LNCAP (cell line): ENCODE data around the gene PRR36.

Experiments
- TF ChIP-seq, protein P1 (sequence below): fragments of 450-650 bp; IDR thresholded peaks from 2 replicates; pipeline ENCODE4 v1.5.1; 2017; ENCODE audit warnings: mild to moderate bottlenecking

Gene PRR36

DNA sequence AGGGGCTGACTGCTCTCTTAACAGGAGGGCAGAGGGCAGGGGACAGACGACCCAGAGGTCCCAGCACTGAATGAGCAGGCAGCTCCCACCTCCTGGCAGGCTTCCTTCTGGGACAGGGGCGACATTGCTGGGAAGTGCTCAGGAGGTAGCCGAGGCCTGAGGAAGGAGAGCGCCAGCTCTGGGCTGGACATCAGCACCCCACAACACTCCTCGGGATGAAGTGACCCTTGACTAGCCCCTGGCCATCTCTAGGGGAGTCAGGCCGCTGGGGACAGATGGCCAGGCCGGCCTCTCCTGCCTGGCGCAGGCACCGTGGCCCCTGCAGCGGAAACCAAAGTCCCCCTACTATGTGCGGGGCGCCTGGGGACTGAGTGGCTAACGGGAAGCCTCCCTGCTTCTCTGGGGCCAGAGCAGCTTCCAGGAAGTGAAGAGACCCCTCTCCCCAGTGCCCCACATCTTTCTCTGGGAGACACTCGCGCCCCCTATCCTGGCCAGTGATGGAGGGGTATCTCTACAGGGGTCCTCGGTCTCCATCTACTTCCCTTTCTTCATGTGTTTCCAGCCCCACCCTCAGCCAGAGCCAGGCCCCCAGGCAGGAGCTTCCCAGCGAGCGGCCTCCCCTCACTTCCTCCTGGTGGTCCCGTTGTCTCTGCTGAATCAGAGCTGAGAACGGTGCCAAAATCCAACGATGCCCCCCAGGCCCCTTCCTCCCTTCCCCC, 10.1 kb downstream of the PRR36 start:
- TF ChIP-seq, protein P1, sequence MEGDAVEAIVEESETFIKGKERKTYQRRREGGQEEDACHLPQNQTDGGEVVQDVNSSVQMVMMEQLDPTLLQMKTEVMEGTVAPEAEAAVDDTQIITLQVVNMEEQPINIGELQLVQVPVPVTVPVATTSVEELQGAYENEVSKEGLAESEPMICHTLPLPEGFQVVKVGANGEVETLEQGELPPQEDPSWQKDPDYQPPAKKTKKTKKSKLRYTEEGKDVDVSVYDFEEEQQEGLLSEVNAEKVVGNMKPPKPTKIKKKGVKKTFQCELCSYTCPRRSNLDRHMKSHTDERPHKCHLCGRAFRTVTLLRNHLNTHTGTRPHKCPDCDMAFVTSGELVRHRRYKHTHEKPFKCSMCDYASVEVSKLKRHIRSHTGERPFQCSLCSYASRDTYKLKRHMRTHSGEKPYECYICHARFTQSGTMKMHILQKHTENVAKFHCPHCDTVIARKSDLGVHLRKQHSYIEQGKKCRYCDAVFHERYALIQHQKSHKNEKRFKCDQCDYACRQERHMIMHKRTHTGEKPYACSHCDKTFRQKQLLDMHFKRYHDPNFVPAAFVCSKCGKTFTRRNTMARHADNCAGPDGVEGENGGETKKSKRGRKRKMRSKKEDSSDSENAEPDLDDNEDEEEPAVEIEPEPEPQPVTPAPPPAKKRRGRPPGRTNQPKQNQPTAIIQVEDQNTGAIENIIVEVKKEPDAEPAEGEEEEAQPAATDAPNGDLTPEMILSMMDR: no peak

DNA sequence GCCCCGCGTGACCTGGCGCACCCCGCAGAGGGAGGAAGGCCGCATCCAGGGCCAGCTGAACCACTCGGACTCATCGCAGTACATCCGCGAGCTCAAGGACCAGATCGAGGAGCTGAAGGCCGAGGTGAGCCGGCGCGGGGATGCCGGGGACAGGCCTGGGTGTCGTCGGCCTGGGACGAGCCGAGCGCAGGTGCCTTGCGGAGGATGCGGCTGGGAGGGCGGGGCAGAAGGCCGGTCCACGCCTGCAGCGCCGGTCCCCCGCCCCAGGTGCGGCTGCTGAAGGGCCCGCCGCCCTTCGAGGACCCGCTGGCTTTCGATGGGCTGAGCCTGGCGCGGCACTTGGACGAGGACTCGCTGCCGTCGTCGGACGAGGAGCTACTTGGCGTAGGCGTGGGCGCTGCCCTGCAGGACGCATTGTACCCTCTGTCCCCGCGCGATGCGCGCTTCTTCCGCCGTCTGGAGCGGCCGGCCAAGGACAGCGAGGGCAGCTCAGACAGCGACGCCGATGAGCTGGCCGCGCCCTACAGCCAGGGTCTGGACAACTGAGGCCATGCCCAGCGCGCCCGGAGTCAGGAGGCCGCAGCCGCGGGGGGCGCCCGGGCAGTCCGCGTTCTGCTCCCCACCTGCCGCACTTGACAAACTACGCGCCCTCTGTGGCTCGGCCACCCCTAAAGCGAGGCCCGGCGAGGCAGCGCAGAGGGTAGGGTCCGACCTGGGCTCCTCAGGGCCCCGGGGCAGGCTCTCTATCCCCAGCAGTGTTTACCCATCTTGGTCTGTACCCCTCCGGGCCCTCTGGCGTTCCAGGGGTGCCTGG, 10.8 kb downstream of the PRR36 start:
- TF ChIP-seq, protein P1: no peak

DNA sequence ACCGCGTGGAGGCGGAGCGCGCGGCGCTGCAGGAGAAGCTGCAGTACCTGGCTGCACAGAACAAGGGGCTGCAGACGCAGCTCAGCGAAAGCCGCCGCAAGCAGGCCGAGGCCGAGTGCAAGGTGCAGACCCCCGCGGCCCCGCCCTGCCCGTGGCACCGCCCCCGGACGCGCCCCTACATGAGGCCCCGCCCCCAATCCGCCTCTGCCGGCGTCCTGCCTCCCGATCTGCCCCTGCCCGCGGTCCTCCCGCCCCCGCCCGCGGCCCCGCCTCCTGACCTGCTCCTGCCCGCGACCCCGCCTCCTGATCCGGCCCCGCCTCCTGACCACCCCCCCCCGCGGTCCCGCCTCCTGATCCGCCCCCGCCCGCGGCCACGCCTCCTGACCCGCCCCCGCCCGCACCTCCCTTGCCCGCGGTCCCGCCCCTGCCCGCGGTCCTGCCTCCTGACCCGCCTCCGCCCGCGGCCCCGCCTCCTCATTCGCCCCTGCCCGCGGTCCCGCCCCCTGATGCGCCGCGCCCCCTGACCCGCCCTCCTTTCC, 11.7 kb downstream of the PRR36 start:
- TF ChIP-seq, protein P1: no peak

DNA sequence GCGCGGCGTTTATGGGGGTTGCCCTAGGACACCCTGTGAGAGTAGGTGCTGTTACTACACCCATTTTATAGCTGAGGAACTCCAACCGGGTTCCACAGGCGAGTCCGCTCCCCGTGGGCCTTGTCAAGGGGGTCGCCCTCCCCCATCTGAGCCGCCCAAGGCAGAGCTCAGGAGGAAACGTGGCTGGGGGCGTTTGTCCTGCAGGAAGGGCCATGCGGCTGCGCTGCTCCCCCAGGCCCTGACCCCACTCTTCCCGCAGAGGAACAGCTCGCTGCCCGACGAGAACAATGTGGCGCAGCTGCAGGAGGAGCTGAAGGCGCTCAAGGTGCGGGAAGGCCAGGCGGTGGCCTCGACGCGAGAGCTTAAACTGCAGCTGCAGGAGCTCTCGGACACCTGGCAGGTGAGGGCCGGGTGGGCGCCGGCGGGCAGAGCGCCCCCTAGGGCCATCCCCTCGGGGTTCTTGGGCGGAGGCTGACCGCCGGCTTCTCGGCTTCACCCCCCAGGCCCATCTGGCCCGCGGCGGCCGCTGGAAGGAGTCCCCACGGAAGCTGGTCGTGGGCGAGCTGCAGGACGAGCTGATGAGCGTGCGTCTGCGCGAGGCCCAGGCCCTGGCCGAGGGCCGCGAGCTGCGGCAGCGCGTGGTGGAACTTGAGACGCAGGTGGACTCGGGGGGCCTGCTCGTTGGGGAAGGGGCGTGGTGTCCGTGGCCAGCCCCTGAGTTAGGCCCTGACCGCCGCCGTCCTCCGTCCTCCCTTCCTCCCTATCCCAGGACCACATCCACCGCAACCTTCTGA, 12.4 kb downstream of the PRR36 start:
- TF ChIP-seq, protein P1: no peak

DNA sequence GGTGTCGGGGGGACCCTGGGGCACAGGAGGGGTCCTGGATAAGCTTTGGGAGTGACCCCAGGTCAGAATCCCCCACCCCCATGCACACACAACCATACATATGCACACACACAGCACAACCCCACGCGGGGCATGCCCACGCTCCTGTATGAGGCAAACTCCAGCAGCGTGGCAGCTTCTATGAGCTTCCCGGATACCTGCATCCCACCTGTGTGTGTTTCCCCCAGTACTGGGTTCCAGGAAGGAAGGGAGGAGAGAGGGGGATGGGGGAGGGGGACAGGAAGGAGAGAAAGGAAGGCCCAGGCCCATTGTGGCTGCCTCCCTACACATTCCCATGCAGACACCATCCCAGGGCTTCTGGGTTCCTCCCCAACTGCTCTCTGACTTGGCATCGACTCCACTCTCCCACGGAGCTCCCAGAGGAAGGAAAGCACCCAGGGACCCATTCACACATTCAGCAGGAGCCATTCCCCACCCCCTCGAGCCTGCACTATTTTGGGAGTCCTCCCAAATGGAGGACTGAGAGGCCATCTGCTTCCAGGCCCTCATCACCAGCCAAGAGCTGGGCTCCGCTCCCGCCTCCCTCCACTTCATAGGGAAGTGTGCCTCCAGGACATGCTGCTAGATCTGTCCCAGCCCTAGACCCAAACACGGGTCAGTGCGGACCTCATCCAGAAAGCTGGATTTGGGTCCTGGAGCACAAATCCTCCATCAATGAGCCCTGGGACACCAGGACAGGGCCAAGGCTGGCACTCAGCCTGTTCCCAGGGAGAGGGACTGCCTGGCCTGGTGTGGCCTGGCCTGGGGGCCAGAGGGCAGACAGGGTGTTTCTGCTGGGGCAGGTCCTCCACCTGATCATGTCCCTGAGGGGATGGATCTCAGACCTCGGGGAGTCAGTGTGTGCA, 13.2 kb downstream of the PRR36 start:
- TF ChIP-seq, protein P1: no peak

DNA sequence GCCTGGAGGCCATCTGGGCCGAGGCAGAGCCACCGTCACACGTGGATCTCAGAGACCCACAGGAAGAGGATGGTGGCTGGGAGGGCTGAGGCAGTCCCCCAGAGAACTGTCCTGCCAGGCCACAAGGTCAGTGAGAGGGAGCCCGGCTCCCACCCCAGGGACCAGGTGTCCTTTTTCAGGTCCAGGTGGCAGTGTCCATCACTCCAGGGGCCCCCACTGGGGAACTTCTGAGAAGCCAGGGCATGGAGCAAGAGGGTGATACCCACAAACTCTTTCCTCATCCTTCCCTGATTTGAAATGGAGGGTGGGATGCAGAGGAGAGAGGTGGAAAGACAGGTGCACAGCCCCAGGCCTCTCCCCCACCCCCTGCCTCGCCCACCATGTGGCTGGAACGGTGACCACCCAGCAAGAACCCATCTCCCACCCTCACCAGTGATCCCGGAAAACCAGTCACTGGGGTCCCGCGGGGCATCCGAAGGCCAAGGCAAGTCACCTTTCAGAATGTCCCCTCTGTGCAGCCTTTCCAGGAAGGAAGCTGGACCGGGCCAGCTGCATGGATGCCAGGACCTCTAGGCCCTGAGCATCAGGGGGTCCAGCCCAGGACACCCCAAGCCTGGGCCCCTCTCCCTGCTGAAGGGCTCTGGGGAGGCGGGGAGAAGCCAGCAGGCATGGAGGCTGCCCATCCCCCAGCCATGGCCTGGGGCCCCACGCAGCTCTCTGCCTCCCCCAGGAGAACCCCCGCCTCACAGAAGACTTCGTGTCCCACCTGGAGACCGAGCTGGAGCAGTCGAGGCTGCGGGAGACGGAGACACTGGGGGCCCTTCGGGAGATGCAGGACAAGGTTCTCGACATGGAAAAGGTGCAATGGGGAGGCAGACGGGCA, 14.1 kb downstream of the PRR36 start:
- TF ChIP-seq, protein P1: no peak
